ENCODE measurements around the gene LGALS3.

The LGALS3 gene

DNA sequence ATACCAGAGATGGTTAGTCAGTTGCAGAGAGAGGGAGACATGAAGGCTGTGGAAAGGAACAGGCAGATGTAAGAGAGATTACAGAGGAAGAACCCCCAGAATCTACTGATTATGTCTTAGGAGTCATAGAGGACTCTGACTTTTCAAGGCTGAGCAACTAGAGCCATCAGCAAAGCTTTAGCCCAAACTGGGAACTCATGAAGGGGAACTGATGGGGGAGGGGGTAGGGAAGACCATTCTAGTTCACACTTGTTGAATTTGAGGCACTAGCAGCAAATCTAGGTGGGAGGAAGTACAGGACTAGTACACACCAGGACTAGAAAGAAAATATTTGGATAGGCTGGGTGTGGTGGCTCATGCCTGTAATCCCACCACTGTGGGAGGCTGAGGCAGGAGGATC lies 10.1 kb downstream of the LGALS3 start:
- TF ChIP-seq, protein P1, sequence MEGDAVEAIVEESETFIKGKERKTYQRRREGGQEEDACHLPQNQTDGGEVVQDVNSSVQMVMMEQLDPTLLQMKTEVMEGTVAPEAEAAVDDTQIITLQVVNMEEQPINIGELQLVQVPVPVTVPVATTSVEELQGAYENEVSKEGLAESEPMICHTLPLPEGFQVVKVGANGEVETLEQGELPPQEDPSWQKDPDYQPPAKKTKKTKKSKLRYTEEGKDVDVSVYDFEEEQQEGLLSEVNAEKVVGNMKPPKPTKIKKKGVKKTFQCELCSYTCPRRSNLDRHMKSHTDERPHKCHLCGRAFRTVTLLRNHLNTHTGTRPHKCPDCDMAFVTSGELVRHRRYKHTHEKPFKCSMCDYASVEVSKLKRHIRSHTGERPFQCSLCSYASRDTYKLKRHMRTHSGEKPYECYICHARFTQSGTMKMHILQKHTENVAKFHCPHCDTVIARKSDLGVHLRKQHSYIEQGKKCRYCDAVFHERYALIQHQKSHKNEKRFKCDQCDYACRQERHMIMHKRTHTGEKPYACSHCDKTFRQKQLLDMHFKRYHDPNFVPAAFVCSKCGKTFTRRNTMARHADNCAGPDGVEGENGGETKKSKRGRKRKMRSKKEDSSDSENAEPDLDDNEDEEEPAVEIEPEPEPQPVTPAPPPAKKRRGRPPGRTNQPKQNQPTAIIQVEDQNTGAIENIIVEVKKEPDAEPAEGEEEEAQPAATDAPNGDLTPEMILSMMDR (IDR thresholded peaks at IDR 0.05; ENCODE audit: borderline replicate concordance, insufficient read depth, low read depth, low read length), result no peak
- no peak overlapping the region for H3K4me3 ChIP-seq (ENCODE audit: low read depth, low read length)

DNA sequence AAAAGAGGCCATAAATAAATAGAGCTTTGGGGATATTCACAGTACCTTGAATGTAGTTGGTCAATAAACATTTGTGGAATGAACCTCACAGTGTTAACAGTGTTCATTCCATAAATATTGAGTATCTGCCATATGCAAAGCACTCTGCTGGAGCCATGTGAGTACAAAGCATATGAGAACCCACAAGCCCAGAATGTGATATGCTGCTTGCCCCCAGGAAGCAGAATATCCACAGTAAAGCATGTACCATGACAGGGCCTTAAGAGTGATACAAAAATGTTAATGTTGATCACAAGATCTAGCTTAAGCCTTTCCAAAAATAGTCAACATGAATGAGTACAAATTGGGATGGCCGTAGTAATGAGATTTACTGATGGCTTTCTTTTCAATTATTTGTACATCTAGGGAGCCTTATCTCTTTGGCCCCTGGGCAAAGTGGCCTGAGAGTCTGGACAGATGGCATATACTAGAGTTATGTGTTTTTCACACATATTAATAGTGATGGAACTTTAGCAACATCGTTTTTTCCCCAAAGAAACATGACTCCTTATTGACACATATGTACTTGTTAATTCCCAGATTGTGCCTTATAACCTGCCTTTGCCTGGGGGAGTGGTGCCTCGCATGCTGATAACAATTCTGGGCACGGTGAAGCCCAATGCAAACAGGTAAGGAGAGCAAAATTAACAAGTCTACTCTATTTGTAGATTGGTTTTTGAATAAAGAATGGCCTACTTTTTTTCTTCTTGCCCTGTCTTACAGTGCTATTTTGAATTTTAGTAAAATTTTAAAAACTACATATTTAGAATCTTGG lies 10.9 kb downstream of the LGALS3 start:
- no peak overlapping the region for H3K4me3 ChIP-seq (ENCODE audit: low read depth, low read length)
- TF ChIP-seq, protein P1 (IDR thresholded peaks at IDR 0.05; ENCODE audit: borderline replicate concordance, insufficient read depth, low read depth, low read length), result no peak

DNA sequence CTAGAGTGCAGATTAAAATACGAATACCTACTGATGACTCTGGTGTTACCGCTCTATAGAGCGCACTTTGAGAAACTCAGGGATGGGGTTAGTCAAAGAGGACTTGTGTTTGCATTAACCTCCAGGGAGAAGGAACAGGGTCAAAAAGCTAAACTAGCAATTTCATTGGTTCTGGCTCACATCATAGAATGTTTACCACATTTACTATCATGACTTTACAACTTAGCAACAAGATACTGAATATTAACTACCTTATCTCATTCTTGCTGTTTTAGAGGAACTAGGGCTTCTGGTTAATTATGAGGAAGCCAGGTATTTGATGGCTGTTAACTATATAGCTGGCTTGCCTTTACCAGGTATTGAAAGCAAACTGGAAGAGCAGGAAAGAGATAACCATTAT lies 12.8 kb downstream of the LGALS3 start:
- TF ChIP-seq, protein P1 (IDR thresholded peaks at IDR 0.05; ENCODE audit: borderline replicate concordance, insufficient read depth, low read depth, low read length), result no peak

DNA sequence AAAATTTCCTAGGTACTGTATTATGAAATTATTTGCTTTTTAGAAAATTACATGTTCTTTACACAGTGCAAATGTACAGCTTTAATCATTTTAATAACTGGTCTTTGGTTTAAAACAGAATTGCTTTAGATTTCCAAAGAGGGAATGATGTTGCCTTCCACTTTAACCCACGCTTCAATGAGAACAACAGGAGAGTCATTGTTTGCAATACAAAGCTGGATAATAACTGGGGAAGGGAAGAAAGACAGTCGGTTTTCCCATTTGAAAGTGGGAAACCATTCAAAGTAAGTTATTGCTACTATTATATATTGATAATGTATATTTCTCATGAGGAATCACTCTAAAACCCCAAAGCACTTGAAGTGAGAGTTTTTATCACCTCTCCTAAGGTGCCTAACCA lies 13.4 kb downstream of the LGALS3 start:
- TF ChIP-seq, protein P1 (IDR thresholded peaks at IDR 0.05; ENCODE audit: borderline replicate concordance, insufficient read depth, low read depth, low read length), result no peak
- H3K4me3 ChIP-seq (ENCODE audit: low read depth, low read length), result no peak overlapping the region

More for the DNA sequence above, 12.8 kb downstream of the LGALS3 start:
- H3K4me3 ChIP-seq (ENCODE audit: low read depth, low read length), result no peak overlapping the region

DNA sequence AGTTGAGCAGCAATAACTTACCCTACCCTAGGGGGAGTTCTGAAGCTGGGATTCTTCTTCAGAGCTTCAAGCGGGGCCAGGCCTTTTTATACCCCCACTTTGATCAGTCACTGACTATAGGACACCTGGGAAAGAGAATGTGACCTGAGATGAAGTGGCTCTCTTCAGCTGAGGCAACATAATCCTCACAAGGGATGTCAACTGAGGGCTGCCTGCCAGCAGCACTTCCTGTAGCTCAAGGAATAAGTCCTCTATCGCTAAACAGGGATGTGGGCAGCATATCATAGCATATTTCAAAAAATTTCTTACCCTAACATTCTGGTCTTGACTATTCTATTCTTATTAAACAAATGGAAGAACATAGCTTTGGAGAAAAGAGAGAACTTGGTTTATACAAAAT lies 17.4 kb downstream of the LGALS3 start:
- TF ChIP-seq, protein P1 (IDR thresholded peaks at IDR 0.05; ENCODE audit: borderline replicate concordance, insufficient read depth, low read depth, low read length), result no peak

DNA sequence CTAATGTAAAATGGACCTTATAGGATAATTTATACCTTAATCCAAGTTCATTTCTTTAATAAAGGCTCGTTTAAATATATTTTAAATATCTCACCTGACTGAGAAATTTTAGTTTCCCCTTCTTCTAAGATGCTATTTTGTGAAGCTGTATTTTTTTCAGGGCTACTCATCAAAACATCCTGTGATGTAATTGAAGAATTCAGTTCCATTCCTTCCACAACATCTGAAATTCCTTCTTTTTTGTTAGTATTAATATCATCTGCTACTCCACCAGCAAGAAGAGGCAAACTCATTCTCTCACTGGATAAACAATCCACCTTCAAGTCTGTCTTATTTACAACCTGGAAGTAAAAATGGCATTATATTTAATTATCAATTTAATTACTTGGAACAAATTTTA lies 22.5 kb downstream of the LGALS3 start:
- TF ChIP-seq, protein P1 (IDR thresholded peaks at IDR 0.05; ENCODE audit: borderline replicate concordance, insufficient read depth, low read depth, low read length), result no peak
- no peak overlapping the region for H3K4me3 ChIP-seq (ENCODE audit: low read depth, low read length)

More for the DNA sequence above, 17.4 kb downstream of the LGALS3 start:
- no peak overlapping the region for H3K4me3 ChIP-seq (ENCODE audit: low read depth, low read length)

Measured in GM12875 (cell line).